Measurements from ENCODE around the gene TSR3.
A peak's percentile ranks its signal among the peaks of the same experiment; 100 is the strongest.
"Not testable (repeated sequence)": the region's sequence is repeated elsewhere in the genome, so short reads cannot be mapped to it uniquely, and the experiment has no call there.

TSR3 gene

GRCh38 chr16:1335996-1336395, 15.7 kb downstream of the TSR3 start:
- no peak for DNase-seq

GRCh38 chr16:1335211-1335971, 16.3 kb downstream of the TSR3 start:
- DNase-seq, result no peak

- DNase-seq, result no peak
These were observed 16.9 kb downstream of the TSR3 start for GRCh38 chr16:1334739-1335138.

- DNase-seq, result no peak
These were observed 17.6 kb downstream of the TSR3 start for GRCh38 chr16:1333854-1334700.

GRCh38 chr16:1333149-1333812, 18.4 kb downstream of the TSR3 start, which contains the start of gene BAIAP3:
TSS of gene BAIAP3 (plus strand) at chr16:1333645. CDS start at chr16:1338550, 4,905 bp downstream.
- peak; percentile 44 for DNase-seq

GRCh38 chr16:1332618-1333148, 19.0 kb downstream of the TSR3 start:
- no peak for DNase-seq

GRCh38 chr16:1331712-1332617, 19.7 kb downstream of the TSR3 start:
- peak; percentile 37 for DNase-seq

GRCh38 chr16:1330931-1331711, 20.6 kb downstream of the TSR3 start:
- no peak for DNase-seq

- no peak for DNase-seq
These were observed 21.3 kb downstream of the TSR3 start for GRCh38 chr16:1330260-1330914.

GRCh38 chr16:1328961-1329360, 22.7 kb downstream of the TSR3 start:
- not testable (repeated sequence) for DNase-seq

GRCh38 chr16:1328136-1328535, 23.5 kb downstream of the TSR3 start:
- DNase-seq, result not testable (repeated sequence)

GRCh38 chr16:1327619-1327947, 24.1 kb downstream of the TSR3 start:
- no peak for DNase-seq

- DNase-seq, result no peak
These were observed 24.6 kb downstream of the TSR3 start for GRCh38 chr16:1326946-1327618.

- DNase-seq, result no peak
These were observed 25.3 kb downstream of the TSR3 start for GRCh38 chr16:1326391-1326790.

GRCh38 chr16:1325673-1326371, 25.9 kb downstream of the TSR3 start:
- no peak for DNase-seq

GRCh38 chr16:1325261-1325660, 26.4 kb downstream of the TSR3 start:
- DNase-seq, result no peak

- no peak for DNase-seq
These were observed 27.3 kb downstream of the TSR3 start for GRCh38 chr16:1324286-1324826.

GRCh38 chr16:1323296-1324239, 28.1 kb downstream of the TSR3 start:
- no peak for DNase-seq

Measured in activated CD4-positive, alpha-beta T cell treated with anti-CD3 and anti-CD28 coated beads, Interleukin-2, amount 50 U/mL, for 16 hours (primary cell).